GM12801 (cell line): ENCODE data around the gene CXCL17.

Experiments
- TF ChIP-seq, protein P1 (sequence below): IDR thresholded peaks from one replicate; pipeline ENCODE4 v1.5.1; 2011; ENCODE audit warnings: control low read depth; ENCODE audit not compliant: insufficient read length; ENCODE audit errors: extremely low read depth

CXCL17 gene

DNA sequence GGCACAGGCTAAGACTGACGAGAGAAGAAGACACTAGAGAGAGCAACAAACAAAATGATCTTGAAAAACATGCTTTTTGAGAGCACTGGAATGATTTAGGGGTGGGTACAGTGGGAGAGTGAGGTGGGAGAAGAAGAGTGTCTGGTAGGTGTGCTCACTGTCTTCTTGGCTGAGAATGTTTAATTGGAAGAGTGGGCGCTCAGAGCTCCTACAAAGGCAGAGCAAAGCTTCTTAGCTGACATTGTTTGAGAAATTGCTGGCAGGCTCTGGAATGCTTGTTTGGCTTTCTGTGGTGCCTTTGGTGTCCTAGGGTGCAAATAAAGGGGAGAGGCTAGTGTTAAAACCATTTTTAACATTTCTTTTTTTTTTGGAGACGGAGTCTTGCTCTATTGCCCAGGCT is 14.1 kb downstream of the CXCL17 start:
- TF ChIP-seq, protein P1, sequence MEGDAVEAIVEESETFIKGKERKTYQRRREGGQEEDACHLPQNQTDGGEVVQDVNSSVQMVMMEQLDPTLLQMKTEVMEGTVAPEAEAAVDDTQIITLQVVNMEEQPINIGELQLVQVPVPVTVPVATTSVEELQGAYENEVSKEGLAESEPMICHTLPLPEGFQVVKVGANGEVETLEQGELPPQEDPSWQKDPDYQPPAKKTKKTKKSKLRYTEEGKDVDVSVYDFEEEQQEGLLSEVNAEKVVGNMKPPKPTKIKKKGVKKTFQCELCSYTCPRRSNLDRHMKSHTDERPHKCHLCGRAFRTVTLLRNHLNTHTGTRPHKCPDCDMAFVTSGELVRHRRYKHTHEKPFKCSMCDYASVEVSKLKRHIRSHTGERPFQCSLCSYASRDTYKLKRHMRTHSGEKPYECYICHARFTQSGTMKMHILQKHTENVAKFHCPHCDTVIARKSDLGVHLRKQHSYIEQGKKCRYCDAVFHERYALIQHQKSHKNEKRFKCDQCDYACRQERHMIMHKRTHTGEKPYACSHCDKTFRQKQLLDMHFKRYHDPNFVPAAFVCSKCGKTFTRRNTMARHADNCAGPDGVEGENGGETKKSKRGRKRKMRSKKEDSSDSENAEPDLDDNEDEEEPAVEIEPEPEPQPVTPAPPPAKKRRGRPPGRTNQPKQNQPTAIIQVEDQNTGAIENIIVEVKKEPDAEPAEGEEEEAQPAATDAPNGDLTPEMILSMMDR = no peak

DNA sequence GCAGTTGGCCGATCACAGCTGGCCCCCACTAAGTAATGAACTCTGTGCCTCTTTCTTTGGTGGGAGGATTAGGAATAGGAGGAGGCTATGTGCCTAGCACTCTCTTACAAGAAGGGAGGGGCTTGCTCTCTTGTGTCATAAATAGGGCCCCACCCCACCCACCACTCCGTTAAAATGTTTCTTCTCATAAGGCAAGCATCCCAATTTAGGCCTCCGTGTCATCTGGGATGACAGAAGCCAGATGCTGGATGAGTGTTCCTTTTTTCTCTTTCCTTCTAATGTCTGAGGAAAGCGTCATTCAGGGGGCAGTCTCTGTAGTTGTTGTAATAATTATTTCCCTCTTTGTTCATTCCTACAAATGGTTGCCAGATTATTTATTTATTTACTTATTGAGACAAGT is 15.4 kb downstream of the CXCL17 start, which contains the start of gene LIPE:
Gene LIPE, minus strand, starts transcription at position 76 of the 400 bp plus-strand sequence. CDS start 239 bp downstream, outside the sequence.
- TF ChIP-seq, protein P1 = no peak

- TF ChIP-seq, protein P1 = no peak
Observed at GRCh38 chr19:42426643-42427042, 16.1 kb downstream of the CXCL17 start.

DNA sequence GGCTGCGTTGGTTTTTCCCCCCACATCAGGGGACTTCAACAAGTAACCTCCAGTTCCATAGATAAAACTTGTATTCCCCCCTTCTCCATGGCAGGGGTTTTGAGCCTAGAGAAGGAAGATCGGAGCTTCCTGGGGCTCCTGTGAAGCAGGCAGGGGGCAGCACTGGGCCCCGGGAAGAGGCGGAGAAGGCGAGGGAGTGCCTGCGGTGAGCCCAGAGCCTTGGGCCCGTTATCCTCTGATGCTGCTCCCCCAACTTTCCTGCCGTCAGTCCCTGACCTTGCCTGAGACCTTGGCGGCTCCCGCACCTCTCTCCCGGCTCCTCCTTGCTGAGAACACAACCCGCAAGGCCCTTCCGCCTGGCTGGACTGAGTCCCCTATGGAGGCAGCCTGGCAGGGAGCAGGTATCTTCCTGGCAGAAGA is 18.0 kb downstream of the CXCL17 start:
- TF ChIP-seq, protein P1 = no peak

DNA sequence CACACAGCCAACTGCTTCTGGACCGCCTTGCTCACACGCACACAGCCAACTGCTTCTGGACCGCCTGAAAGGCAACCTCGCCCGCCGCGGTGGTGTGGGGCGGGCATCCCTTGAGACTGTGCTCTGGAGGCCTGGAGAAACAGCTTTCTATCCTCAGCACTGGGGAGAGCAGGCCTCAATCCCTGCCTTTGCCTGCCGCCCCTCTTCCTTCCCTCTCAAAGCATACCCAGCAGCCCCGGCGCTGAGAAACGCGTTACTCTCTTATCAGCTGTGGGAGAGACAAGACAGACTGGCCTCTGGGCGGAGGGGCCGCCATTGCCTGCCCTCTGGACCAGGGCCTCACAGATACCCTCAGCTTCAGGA is 18.4 kb downstream of the CXCL17 start:
- TF ChIP-seq, protein P1 = no peak

GRCh38 chr19:42423462-42424344 is 19.0 kb downstream of the CXCL17 start:
- TF ChIP-seq, protein P1 = no peak

DNA sequence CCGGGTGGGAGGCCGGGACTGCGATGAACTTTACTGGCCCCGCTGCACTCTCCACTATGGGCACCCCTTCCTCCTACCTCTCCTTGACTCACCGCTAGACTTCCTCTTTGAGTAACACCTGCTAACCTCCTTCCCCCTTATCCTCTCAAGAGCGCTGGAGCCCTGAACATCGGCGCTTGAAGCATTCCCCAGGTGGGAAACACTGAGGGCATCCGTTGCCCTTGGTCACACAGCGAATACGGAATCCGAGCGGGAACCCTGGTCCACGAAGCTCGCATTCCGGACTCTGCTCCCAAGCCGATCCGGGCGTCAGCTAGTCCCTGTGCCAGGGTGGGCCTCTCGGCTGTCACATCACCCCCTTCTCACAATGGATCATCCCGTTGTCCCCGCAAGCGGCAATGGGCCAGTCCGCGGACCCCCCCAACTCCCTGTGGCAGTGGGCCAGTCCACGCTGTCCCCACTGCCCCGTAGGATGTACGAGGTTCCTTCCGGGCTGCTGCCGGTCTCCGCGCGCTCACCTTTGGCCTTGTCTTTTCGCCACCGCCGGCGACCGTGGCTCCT is 19.8 kb downstream of the CXCL17 start:
- TF ChIP-seq, protein P1 = no peak
